CD4-positive, alpha-beta T cell (primary cell): ENCODE data around the gene RPGRIP1. TPM values are rescaled to one million over a fixed set of nuclear protein-coding genes. Genes with fewer than 3 reads are reported as not detected.
"Not testable (repeated sequence)": the region's sequence is repeated elsewhere in the genome, so short reads cannot be mapped to it uniquely, and the experiment has no call there.

ENCODE experiments used
- ATAC-seq: fragments of 200-7000 bp; cut with Tn5 transposase; one replicate; pipeline ENCODE4 v1.10.0; 2022; ENCODE audit warnings: mild to moderate bottlenecking; ENCODE audit not compliant: poor library complexity
- CTCF ChIA-PET: fragments of 350-600 bp; sonication (Branson Sonifier 250); formaldehyde crosslinking; loops from one replicate; lab custom pipeline; 2021; ENCODE audit warnings: antibody characterized with exemption, inconsistent platforms; lab: Charles Lee
- POLR2A ChIA-PET: fragments of 350-600 bp; sonication (Branson Sonifier 250); formaldehyde crosslinking; loops from one replicate; lab custom pipeline; 2021; ENCODE audit warnings: antibody characterized with exemption, inconsistent platforms; lab: Charles Lee
- DNase-seq, 14 experiments: peaks; one replicate each; pipeline ENCODE4 v3.0.0-alpha.2; 2013 to 2020; ENCODE audit warnings: mixed read lengths in 2 of 14
- H3K27ac ChIP-seq, 2 donors: one replicate each; pipeline versions ENCODE4 v1.5.1 to v1.7.0; 2013; ENCODE audit warnings: low read length in 2 of 2, low read depth in 1 of 2, mild to moderate bottlenecking in 1 of 2
- H3K27me3 ChIP-seq, 2 experiments: 1 replicate in 1 of 2; 2 replicates in 1 of 2; pipeline versions ENCODE4 v1.6.1 to v1.7.0; 2013; ENCODE audit warnings: low read length in 2 of 2, control low read depth in 1 of 2, mild to moderate bottlenecking in 1 of 2, moderate library complexity in 1 of 2; ENCODE audit not compliant: insufficient read depth in 2 of 2, control insufficient read depth in 1 of 2
- H3K36me3 ChIP-seq: one replicate; pipeline ENCODE4 v1.6.1; 2013; ENCODE audit warnings: low read length, control low read depth; ENCODE audit not compliant: insufficient read depth
- H3K4me1 ChIP-seq: one replicate; pipeline ENCODE4 v1.6.1; 2013; ENCODE audit warnings: low read length, control low read depth; ENCODE audit not compliant: insufficient read depth
- H3K4me3 ChIP-seq: one replicate; pipeline ENCODE4 v1.5.1; 2013; ENCODE audit warnings: mild to moderate bottlenecking, low read length, moderate library complexity
- H3K9me3 ChIP-seq, 2 experiments: 1 replicate in 1 of 2; 2 replicates in 1 of 2; pipeline versions ENCODE4 v1.6.1 to v1.7.0; 2013; ENCODE audit warnings: low read length in 2 of 2, mild to moderate bottlenecking in 2 of 2, control low read depth in 1 of 2, moderate library complexity in 1 of 2; ENCODE audit not compliant: control insufficient read depth in 1 of 2, insufficient read depth in 1 of 2
- H3K27ac Mint-ChIP-seq: one replicate; pipeline ENCODE4 v1.8.0; 2020; ENCODE audit warnings: mixed read lengths
- H3K27me3 Mint-ChIP-seq: one replicate; pipeline ENCODE4 v1.8.0; 2021; ENCODE audit warnings: mixed read lengths
- H3K36me3 Mint-ChIP-seq: one replicate; pipeline ENCODE4 v1.8.0; 2021; ENCODE audit warnings: low read depth, mixed read lengths
- H3K4me1 Mint-ChIP-seq: one replicate; pipeline ENCODE4 v1.8.0; 2021; ENCODE audit warnings: low read depth, mixed read lengths
- H3K4me3 Mint-ChIP-seq: one replicate; pipeline ENCODE4 v1.8.0; 2020; ENCODE audit warnings: mild to moderate bottlenecking, mixed read lengths
- H3K9me3 Mint-ChIP-seq: one replicate; pipeline ENCODE4 v1.8.0; 2020; ENCODE audit warnings: mixed read lengths
- CTCF ChIP-seq: fragments of 200-600 bp; IDR thresholded peaks from one replicate; pipeline ENCODE4 v1.8.0; 2022; ENCODE audit warnings: antibody characterized with exemption, mild to moderate bottlenecking
- intact Hi-C, 2 experiments: fragments of 100-400 bp; cut with DNase I in 1 of 2; cut with micrococcal nuclease in 1 of 2; formaldehyde crosslinking; loops; one replicate each; pipeline versions ENCODE4 v1.15.1 to v1.9.0; 2023 to 2025; cut with DNase I, micrococcal nuclease
- total RNA-seq, 174 experiments: library from RNA in 2 of 174; stranded (reverse) in 2 of 174; gene quantifications; one replicate each; pipeline ENCODE4 v1.2.3 and lab custom pipeline; 2021 to 2026

The RPGRIP1 gene
- total RNA-seq, 2 experiments from 2014 or later: not detected

- DNase-seq (no peak), ATAC-seq (no peak)
- ChIA-PET POLR2A (no interaction called here), CTCF (no interaction called here)
- Histone ChIP-seq H3K27me3 (no peaks in the 10 kb centered on the region), H3K4me3 (no peak overlapping the region), H3K36me3 (peaks cover 90% of the 10 kb centered on the region), H3K9me3 (no peaks in the 10 kb centered on the region), H3K4me1 (peaks cover 44% of the 10 kb centered on the region), H3K27ac (no peak overlapping the region)
- Mint-ChIP-seq H3K9me3 (no peaks in the 10 kb centered on the region), H3K27me3 (no peaks in the 10 kb centered on the region), H3K4me3 (no peak overlapping the region), H3K4me1 (peaks cover 83% of the 10 kb centered on the region), H3K27ac (peak overlapping the region; percentile 43), H3K36me3 (peaks cover 97% of the 10 kb centered on the region)
- TF ChIP-seq CTCF: no peak
- intact Hi-C loops: no loop called here
Measured at GRCh38 chr14:21251215-21251614, 28.7 kb upstream of the RPGRIP1 start.

GRCh38 chr14:21252149-21252548, 27.7 kb upstream of the RPGRIP1 start:
- Histone ChIP-seq H3K9me3 (no peaks in the 10 kb centered on the region), H3K27ac (no peak overlapping the region), H3K4me3 (no peak overlapping the region), H3K27me3 (no peaks in the 10 kb centered on the region), H3K4me1 (peaks cover 52% of the 10 kb centered on the region), H3K36me3 (peaks cover 92% of the 10 kb centered on the region)
- ChIA-PET CTCF (no interaction called here), POLR2A (interaction anchor here (0.6 kb wide), 1 partner anchor 22 kb away, joined by 3 read pairs; no protein-coding TSS in a partner anchor)
- Mint-ChIP-seq H3K4me1 (peaks cover 83% of the 10 kb centered on the region), H3K27me3 (no peaks in the 10 kb centered on the region), H3K36me3 (peaks cover 96% of the 10 kb centered on the region), H3K9me3 (no peaks in the 10 kb centered on the region), H3K27ac (peak overlapping the region; percentile 43), H3K4me3 (no peak overlapping the region)
- no peak for DNase-seq
- no peak for ATAC-seq
- intact Hi-C loops: no loop called here
- TF ChIP-seq CTCF: no peak

- peaks cover 92% of the 10 kb centered on the region for H3K36me3 Mint-ChIP-seq
- Histone ChIP-seq H3K36me3 (peaks cover 89% of the 10 kb centered on the region), H3K4me1 (peaks cover 62% of the 10 kb centered on the region), H3K9me3 (no peaks in the 10 kb centered on the region), H3K4me3 (no peak overlapping the region), H3K27me3 (no peaks in the 10 kb centered on the region), H3K27ac (no peak overlapping the region)
- POLR2A ChIA-PET: interaction anchor here (0.8 to 5.0 kb wide), 6 partner anchors 9 to 24 kb away, joined by 3 to 50 read pairs (median 6); no protein-coding TSS in a partner anchor
- H3K9me3 Mint-ChIP-seq: no peaks in the 10 kb centered on the region
- ATAC-seq (no peak), DNase-seq (no peak)
- intact Hi-C loops: no loop called here
- peak overlapping the region; percentile 13 for H3K4me3 Mint-ChIP-seq
- H3K4me1 Mint-ChIP-seq: peaks cover 81% of the 10 kb centered on the region
- no peaks in the 10 kb centered on the region for H3K27me3 Mint-ChIP-seq
- TF ChIP-seq CTCF: no peak
- CTCF ChIA-PET: interaction anchor here (0.6 to 4.6 kb wide), 5 partner anchors 10 to 48 kb away, joined by 3 to 21 read pairs (median 3); no protein-coding TSS in a partner anchor
- peak overlapping the region; percentile 18 for H3K27ac Mint-ChIP-seq
Measured at GRCh38 chr14:21255385-21256101, 24.3 kb upstream of the RPGRIP1 start.

GRCh38 chr14:21256102-21256447, 23.8 kb upstream of the RPGRIP1 start:
- H3K27me3 Mint-ChIP-seq, H3K9me3 ChIP-seq, ATAC-seq, DNase-seq, intact Hi-C loops, H3K4me3 ChIP-seq, H3K27me3 ChIP-seq, H3K9me3 Mint-ChIP-seq: not testable (repeated sequence)
- peaks cover 92% of the 10 kb centered on the region for H3K36me3 Mint-ChIP-seq
- H3K4me1 Mint-ChIP-seq: peaks cover 79% of the 10 kb centered on the region
- Histone ChIP-seq H3K27ac (peak overlapping the region in 1 of 2 donors; percentile 26), H3K36me3 (peaks cover 89% of the 10 kb centered on the region), H3K4me1 (peaks cover 66% of the 10 kb centered on the region)
- ChIA-PET POLR2A (interaction anchor here (0.8 to 5.0 kb wide), 7 partner anchors 9 to 25 kb away, joined by 4 to 50 read pairs (median 5); no protein-coding TSS in a partner anchor), CTCF (interaction anchor here (1.0 to 4.6 kb wide), 3 partner anchors 10 to 49 kb away, joined by 3 to 21 read pairs (median 4); no protein-coding TSS in a partner anchor)
- peak overlapping the region; percentile 18 for H3K27ac Mint-ChIP-seq
- peak overlapping the region; percentile 13 for H3K4me3 Mint-ChIP-seq
